ENCODE data around the gene NKAP. TPM values are rescaled to one million over a fixed set of nuclear protein-coding genes. Genes with fewer than 3 reads are reported as not detected.

NKAP gene
- total and polyA plus RNA-seq, 2 of the 13 experiments (the other 11 are each of a cell fraction or from before 2014, with no cell fraction given): 3.6 to 6.1 TPM

- TF ChIP-seq ZXDC (CRISPR knock-in tag; IDR thresholded peaks at IDR 0.05) (0 out of 2 replicates have a peak, but pooled peaks have one; percentile 57), POLR2A (IDR thresholded peaks at IDR 0.05; ENCODE audit: insufficient read depth in 1 of 2, low read depth in 2 of 2, low read length in 2 of 2) (peak; percentile 59 to 74), ZGPAT (CRISPR knock-in tag; IDR thresholded peaks at IDR 0.05) (peak; percentile 61; the same call in 1 of the 2 replicates), E2F1 (CRISPR knock-in tag; IDR thresholded peaks at IDR 0.05) (peak; percentile 33; the same call in 1 of the 2 replicates), ZNF816 (CRISPR knock-in tag; IDR thresholded peaks at IDR 0.05; ENCODE audit: borderline replicate concordance) (0 out of 2 replicates have a peak, but pooled peaks have one; percentile 27), SOX6 (IDR thresholded peaks at IDR 0.05) (no peak), SOX6 (CRISPR knock-in tag; IDR thresholded peaks at IDR 0.05) (peak; percentile 52), MXD3 (CRISPR knock-in tag; IDR thresholded peaks at IDR 0.05) (peak; percentile 30; the same call in 1 of the 2 replicates), ZNF614 (CRISPR knock-in tag; IDR thresholded peaks at IDR 0.05; ENCODE audit: borderline replicate concordance) (peak; percentile 37; the same call in 1 of the 2 replicates), DZIP1 (CRISPR knock-in tag; IDR thresholded peaks at IDR 0.05) (0 out of 2 replicates have a peak, but pooled peaks have one; percentile 40), PHF21A (CRISPR knock-in tag; IDR thresholded peaks at IDR 0.05) (peak; percentile 90), PAWR (CRISPR knock-in tag; IDR thresholded peaks at IDR 0.05; ENCODE audit: borderline replicate concordance) (no peak), AKAP8 (CRISPR knock-in tag; IDR thresholded peaks at IDR 0.05) (no peak), ZNF639 (CRISPR knock-in tag; conservative IDR thresholded peaks at IDR 0.05) (peak; percentile 71; the same call in 1 of the 2 replicates), GATA4 (IDR thresholded peaks at IDR 0.05; ENCODE audit: borderline replicate concordance, low read depth) (no peak), RBAK (CRISPR knock-in tag; IDR thresholded peaks at IDR 0.05) (no peak), SALL1 (CRISPR knock-in tag; IDR thresholded peaks at IDR 0.05) (peak; percentile 39; the same call in 1 of the 2 replicates)
- TF ChIP-seq, protein P1, sequence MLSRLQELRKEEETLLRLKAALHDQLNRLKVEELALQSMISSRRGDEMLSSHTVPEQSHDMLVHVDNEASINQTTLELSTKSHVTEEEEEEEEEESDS (CRISPR knock-in tag; IDR thresholded peaks at IDR 0.05; ENCODE audit: borderline replicate concordance): no peak
Observed at GRCh38 chrX:119943185-119943988, at the start of gene NKAP (continued).

All from HepG2 (cell line).